ENCODE measurements around the gene HAL. TPM values are rescaled to one million over a fixed set of nuclear protein-coding genes. Genes with fewer than 3 reads are reported as not detected.
A peak's percentile ranks its signal among the peaks of the same experiment; 100 is the strongest.

HAL gene
- total and polyA plus RNA-seq, 2 of the 4 experiments (the other 2 are of a cell fraction): under 0.01 to 0.02 TPM

DNA sequence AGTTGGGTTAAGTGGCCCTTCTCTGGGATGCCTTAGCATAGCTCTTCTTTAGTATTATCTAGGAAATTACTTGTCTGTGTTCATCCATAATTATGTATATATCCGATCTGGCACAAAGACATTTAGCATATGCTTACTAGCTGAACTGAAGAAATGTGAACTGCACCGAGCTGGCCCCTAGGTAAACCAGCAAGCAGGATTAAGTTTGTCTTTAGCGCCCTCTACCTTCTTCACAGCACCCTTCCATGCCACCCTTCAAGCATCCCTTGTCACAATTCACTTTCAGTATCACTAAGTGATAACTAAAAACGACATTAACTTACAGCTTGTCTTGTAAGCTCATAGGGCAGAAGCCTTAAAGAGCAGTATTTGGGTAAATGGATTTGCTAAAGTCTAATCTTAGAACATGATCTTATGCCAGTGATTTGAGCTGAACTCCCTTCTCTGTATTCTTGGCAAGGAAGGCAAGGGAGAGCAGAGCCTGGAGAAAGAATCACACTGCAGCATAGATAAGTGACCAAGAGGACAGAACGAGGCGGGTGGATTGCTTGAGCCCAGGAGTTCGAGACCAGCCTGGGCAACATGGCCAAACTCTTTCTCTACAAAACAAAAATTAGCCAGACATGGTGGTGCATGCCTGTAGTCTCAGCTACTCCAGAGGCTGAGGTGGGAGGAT, 2.6 kb upstream of the HAL start:
- no peak overlapping the region for H2AFZ ChIP-seq (replicated peaks; ENCODE audit: low read length, poor library complexity)
- WGBS, 2 experiments (ENCODE audit: extremely low coverage in 2 of 2, insufficient read length in 1 of 2): no CpG with 5 or more reads among the region's 7 CpGs
- in situ Hi-C loops (cut with MboI; ENCODE audit: low sequenced_read_pairs): no loop called here
- H4K20me1 ChIP-seq (ENCODE audit: insufficient read depth, low read length): no peaks in the 10 kb centered on the region
- H3K79me1 ChIP-seq (ENCODE audit: low read depth in 1 of 2, low read length in 2 of 2): no peaks in the 10 kb centered on the region
- H2BK15ac ChIP-seq (ENCODE audit: low read depth, low read length): no peak overlapping the region
- H3K56ac ChIP-seq (ENCODE audit: extremely low read depth, insufficient read depth, low read length): no peak overlapping the region
- no peaks in the 10 kb centered on the region for H3K27me3 ChIP-seq (ENCODE audit: control insufficient read depth, insufficient read depth, low read length)
- H3K14ac ChIP-seq (replicated peaks; ENCODE audit: low read depth, low read length): no peak overlapping the region
- H3K18ac ChIP-seq (ENCODE audit: low read depth, low read length): no peak overlapping the region
- H4K8ac ChIP-seq (ENCODE audit: low read depth in 2 of 2, low read length in 2 of 2): no peak overlapping the region
- CTCF ChIA-PET: interaction anchor here (0.6 to 3.0 kb wide), 9 partner anchors 9 to 518 kb away, joined by 3 to 11 read pairs (median 5); no protein-coding TSS in a partner anchor
- no peaks in the 10 kb centered on the region for H3K9me3 ChIP-seq (ENCODE audit: control insufficient read depth, insufficient read depth, low read length)
- H3K23ac ChIP-seq (ENCODE audit: low read depth, low read length): no peak overlapping the region
- H2BK20ac ChIP-seq (ENCODE audit: low read depth, low read length): no peak overlapping the region
- no peak overlapping the region for H2AK5ac ChIP-seq (ENCODE audit: low read depth, low read length)
- H3K4ac ChIP-seq (ENCODE audit: low read depth, low read length): no peak overlapping the region
- no peak overlapping the region for H2BK120ac ChIP-seq (ENCODE audit: low read depth, low read length)
- no peak overlapping the region for H4K5ac ChIP-seq (ENCODE audit: low read depth, low read length)
- H3K27ac ChIP-seq (ENCODE audit: insufficient read depth, low read length): no peak overlapping the region
- dilution Hi-C loops (cut with HindIII; ENCODE audit: low sequenced_read_pairs, unreplicated experiment): no loop called here
- TF ChIP-seq POLR2A (IDR thresholded peaks at IDR 0.05; ENCODE audit: low read depth, low read length) (no peak), CHD1 (IDR thresholded peaks at IDR 0.05; ENCODE audit: low read depth, low read length) (no peak), RAD21 (IDR thresholded peaks at IDR 0.05; ENCODE audit: low read length) (peak; percentile 65), SMC3 (IDR thresholded peaks at IDR 0.05; ENCODE audit: low read depth, low read length) (peak; percentile 46), MXI1 (IDR thresholded peaks at IDR 0.05; ENCODE audit: borderline replicate concordance, low read depth, low read length) (no peak), FOS (IDR thresholded peaks at IDR 0.05; ENCODE audit: low read depth, low read length) (no peak), MAFK (IDR thresholded peaks at IDR 0.05; ENCODE audit: low read depth, low read length) (no peak)
- TF ChIP-seq, protein P1, sequence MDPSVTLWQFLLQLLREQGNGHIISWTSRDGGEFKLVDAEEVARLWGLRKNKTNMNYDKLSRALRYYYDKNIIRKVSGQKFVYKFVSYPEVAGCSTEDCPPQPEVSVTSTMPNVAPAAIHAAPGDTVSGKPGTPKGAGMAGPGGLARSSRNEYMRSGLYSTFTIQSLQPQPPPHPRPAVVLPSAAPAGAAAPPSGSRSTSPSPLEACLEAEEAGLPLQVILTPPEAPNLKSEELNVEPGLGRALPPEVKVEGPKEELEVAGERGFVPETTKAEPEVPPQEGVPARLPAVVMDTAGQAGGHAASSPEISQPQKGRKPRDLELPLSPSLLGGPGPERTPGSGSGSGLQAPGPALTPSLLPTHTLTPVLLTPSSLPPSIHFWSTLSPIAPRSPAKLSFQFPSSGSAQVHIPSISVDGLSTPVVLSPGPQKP (IDR thresholded peaks at IDR 0.05; ENCODE audit: borderline replicate concordance, low read depth, low read length): no peak
- TF ChIP-seq, protein P2, sequence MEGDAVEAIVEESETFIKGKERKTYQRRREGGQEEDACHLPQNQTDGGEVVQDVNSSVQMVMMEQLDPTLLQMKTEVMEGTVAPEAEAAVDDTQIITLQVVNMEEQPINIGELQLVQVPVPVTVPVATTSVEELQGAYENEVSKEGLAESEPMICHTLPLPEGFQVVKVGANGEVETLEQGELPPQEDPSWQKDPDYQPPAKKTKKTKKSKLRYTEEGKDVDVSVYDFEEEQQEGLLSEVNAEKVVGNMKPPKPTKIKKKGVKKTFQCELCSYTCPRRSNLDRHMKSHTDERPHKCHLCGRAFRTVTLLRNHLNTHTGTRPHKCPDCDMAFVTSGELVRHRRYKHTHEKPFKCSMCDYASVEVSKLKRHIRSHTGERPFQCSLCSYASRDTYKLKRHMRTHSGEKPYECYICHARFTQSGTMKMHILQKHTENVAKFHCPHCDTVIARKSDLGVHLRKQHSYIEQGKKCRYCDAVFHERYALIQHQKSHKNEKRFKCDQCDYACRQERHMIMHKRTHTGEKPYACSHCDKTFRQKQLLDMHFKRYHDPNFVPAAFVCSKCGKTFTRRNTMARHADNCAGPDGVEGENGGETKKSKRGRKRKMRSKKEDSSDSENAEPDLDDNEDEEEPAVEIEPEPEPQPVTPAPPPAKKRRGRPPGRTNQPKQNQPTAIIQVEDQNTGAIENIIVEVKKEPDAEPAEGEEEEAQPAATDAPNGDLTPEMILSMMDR (conservative IDR thresholded peaks at IDR 0.05; ENCODE audit: low read depth, low read length): peak; percentile 63
- H3K9me1 ChIP-seq (ENCODE audit: insufficient read depth, low read length): no peaks in the 10 kb centered on the region; the same call in 1 of the 2 replicates
- no peak overlapping the region for H3K4me3 ChIP-seq (ENCODE audit: insufficient read depth, low read depth, low read length)
- H3K4me2 ChIP-seq (ENCODE audit: low read depth, low read length): no peak overlapping the region
- POLR2A ChIA-PET (ENCODE audit: unreplicated experiment): no interaction called here
- intact Hi-C loops (cut with micrococcal nuclease): loop anchor here (1.0 to 2.0 kb wide), 3 partner anchors 80 to 416 kb away; no protein-coding TSS in a partner anchor
- no peak overlapping the region for H4K91ac ChIP-seq (ENCODE audit: insufficient read depth, low read depth, low read length)
- DNase-seq (peak; percentile 61), ATAC-seq (ENCODE audit: low read depth) (peak; percentile 94)
- H3K36me3 ChIP-seq (ENCODE audit: control insufficient read depth, insufficient read depth, low read length): peaks cover 6% of the 10 kb centered on the region; the same call in 1 of the 2 replicates
- no peaks in the 10 kb centered on the region for H3K4me1 ChIP-seq (ENCODE audit: control insufficient read depth, insufficient read depth, low read length)
- H3K9ac ChIP-seq (ENCODE audit: low read depth, low read length): no peak overlapping the region
- no peak overlapping the region for H2BK5ac ChIP-seq (ENCODE audit: low read depth, low read length, poor library complexity, severe bottlenecking)
- no TSS peak for BruUV-seq (replicated peaks)
- H2AK9ac ChIP-seq (replicated peaks; ENCODE audit: low read depth, low read length, poor library complexity): no peak overlapping the region
